ENCODE measurements around the gene KLC1. TPM values are rescaled to one million over a fixed set of nuclear protein-coding genes. Genes with fewer than 3 reads are reported as not detected.

KLC1 gene
- total RNA-seq, 1 experiment from 2014 or later = 121 TPM

DNA sequence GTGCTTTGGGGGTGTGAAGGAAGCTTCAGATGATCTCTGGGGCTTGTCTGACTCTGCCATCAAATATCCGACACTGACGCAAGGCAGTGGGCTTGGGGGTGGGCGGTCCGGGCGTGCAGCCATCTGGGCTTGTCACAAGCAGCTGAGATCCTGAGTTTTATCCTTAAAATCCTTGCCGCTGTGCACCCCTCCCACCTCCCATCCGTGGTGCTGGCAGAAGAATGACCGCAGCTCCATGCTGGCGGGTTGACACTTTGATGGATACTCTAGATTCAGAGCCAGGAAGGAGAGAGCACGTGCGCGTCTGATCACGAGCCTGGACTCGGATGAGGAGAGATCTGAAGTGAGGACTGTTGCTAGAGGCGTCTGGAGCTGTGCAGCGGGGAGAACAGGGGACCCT is 89.6 kb downstream of the KLC1 start:
- intact Hi-C loops (cut with micrococcal nuclease) = no loop called here
- no peaks in the 10 kb centered on the region for H4K20me1 ChIP-seq (ENCODE audit: insufficient read depth)
- no peak overlapping the region for H3K4me2 ChIP-seq (ENCODE audit: low read length)
- H2AFZ ChIP-seq (ENCODE audit: low read depth, low read length, poor library complexity, severe bottlenecking) = no peak overlapping the region
- no peak overlapping the region for H3K9ac ChIP-seq (ENCODE audit: low read length)
- no peak overlapping the region for H3K4me3 ChIP-seq (replicated peaks in 1 of 2; ENCODE audit: low read depth in 1 of 2, low read length in 2 of 2)
- ChIA-PET RAD21 (ENCODE audit: low non-redundant PET in 1 of 2, low total read pairs in 2 of 2, uncharacterized antibody in 2 of 2, unreplicated experiment in 2 of 2) (no interaction called here), POLR2A (no interaction called here), CTCF (no interaction called here)
- no peak for TF ChIP-seq EZH2 (IDR thresholded peaks at IDR 0.05)
- TF ChIP-seq, protein P1, sequence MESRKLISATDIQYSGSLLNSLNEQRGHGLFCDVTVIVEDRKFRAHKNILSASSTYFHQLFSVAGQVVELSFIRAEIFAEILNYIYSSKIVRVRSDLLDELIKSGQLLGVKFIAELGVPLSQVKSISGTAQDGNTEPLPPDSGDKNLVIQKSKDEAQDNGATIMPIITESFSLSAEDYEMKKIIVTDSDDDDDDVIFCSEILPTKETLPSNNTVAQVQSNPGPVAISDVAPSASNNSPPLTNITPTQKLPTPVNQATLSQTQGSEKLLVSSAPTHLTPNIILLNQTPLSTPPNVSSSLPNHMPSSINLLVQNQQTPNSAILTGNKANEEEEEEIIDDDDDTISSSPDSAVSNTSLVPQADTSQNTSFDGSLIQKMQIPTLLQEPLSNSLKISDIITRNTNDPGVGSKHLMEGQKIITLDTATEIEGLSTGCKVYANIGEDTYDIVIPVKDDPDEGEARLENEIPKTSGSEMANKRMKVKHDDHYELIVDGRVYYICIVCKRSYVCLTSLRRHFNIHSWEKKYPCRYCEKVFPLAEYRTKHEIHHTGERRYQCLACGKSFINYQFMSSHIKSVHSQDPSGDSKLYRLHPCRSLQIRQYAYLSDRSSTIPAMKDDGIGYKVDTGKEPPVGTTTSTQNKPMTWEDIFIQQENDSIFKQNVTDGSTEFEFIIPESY (IDR thresholded peaks at IDR 0.05; ENCODE audit: extremely low read depth, insufficient replicate concordance, low read length) = no peak
- no peak for TF ChIP-seq POLR2AphosphoS5 (IDR thresholded peaks at IDR 0.05; ENCODE audit: low read depth, low read length)
- no peak for TF ChIP-seq ZNF274 (IDR thresholded peaks at IDR 0.05; ENCODE audit: low read depth, low read length)
- TF ChIP-seq TCF7L2 (IDR thresholded peaks at IDR 0.05; ENCODE audit: borderline replicate concordance, extremely low read depth, insufficient read depth, insufficient read length) = no peak
- no peak for TF ChIP-seq ELF1 (IDR thresholded peaks at IDR 0.05; ENCODE audit: borderline replicate concordance, low read depth)
- TF ChIP-seq CBX3 (IDR thresholded peaks at IDR 0.05; ENCODE audit: low read depth) = no peak
- no peak for TF ChIP-seq SRF (IDR thresholded peaks at IDR 0.05; ENCODE audit: low read depth)
- no peak for TF ChIP-seq SP1 (IDR thresholded peaks at IDR 0.05; ENCODE audit: low read depth)
- no peak for TF ChIP-seq JUND (IDR thresholded peaks at IDR 0.05)
- TF ChIP-seq, protein P2, sequence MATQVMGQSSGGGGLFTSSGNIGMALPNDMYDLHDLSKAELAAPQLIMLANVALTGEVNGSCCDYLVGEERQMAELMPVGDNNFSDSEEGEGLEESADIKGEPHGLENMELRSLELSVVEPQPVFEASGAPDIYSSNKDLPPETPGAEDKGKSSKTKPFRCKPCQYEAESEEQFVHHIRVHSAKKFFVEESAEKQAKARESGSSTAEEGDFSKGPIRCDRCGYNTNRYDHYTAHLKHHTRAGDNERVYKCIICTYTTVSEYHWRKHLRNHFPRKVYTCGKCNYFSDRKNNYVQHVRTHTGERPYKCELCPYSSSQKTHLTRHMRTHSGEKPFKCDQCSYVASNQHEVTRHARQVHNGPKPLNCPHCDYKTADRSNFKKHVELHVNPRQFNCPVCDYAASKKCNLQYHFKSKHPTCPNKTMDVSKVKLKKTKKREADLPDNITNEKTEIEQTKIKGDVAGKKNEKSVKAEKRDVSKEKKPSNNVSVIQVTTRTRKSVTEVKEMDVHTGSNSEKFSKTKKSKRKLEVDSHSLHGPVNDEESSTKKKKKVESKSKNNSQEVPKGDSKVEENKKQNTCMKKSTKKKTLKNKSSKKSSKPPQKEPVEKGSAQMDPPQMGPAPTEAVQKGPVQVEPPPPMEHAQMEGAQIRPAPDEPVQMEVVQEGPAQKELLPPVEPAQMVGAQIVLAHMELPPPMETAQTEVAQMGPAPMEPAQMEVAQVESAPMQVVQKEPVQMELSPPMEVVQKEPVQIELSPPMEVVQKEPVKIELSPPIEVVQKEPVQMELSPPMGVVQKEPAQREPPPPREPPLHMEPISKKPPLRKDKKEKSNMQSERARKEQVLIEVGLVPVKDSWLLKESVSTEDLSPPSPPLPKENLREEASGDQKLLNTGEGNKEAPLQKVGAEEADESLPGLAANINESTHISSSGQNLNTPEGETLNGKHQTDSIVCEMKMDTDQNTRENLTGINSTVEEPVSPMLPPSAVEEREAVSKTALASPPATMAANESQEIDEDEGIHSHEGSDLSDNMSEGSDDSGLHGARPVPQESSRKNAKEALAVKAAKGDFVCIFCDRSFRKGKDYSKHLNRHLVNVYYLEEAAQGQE (IDR thresholded peaks at IDR 0.05; ENCODE audit: low read depth) = no peak
- TF ChIP-seq, protein P3, sequence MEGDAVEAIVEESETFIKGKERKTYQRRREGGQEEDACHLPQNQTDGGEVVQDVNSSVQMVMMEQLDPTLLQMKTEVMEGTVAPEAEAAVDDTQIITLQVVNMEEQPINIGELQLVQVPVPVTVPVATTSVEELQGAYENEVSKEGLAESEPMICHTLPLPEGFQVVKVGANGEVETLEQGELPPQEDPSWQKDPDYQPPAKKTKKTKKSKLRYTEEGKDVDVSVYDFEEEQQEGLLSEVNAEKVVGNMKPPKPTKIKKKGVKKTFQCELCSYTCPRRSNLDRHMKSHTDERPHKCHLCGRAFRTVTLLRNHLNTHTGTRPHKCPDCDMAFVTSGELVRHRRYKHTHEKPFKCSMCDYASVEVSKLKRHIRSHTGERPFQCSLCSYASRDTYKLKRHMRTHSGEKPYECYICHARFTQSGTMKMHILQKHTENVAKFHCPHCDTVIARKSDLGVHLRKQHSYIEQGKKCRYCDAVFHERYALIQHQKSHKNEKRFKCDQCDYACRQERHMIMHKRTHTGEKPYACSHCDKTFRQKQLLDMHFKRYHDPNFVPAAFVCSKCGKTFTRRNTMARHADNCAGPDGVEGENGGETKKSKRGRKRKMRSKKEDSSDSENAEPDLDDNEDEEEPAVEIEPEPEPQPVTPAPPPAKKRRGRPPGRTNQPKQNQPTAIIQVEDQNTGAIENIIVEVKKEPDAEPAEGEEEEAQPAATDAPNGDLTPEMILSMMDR (IDR thresholded peaks at IDR 0.05 in 2 of 3, conservative IDR thresholded peaks at IDR 0.05 in 1 of 3; ENCODE audit: borderline replicate concordance in 1 of 3, insufficient read depth in 1 of 3, low read depth in 2 of 3, low read length in 2 of 3) = no peak
- TF ChIP-seq, protein P4, sequence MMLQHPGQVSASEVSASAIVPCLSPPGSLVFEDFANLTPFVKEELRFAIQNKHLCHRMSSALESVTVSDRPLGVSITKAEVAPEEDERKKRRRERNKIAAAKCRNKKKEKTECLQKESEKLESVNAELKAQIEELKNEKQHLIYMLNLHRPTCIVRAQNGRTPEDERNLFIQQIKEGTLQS (IDR thresholded peaks at IDR 0.05) = no peak
- no peak for TF ChIP-seq YY1 (IDR thresholded peaks at IDR 0.05; ENCODE audit: extremely low read depth, insufficient replicate concordance, low read depth, low read length)
- no peak for TF ChIP-seq CEBPB (IDR thresholded peaks at IDR 0.05; ENCODE audit: low read depth)
- TF ChIP-seq EZH2phosphoT487 (IDR thresholded peaks at IDR 0.05; ENCODE audit: borderline replicate concordance) = no peak
- no peak for TF ChIP-seq ZFX (IDR thresholded peaks at IDR 0.05)
- no peaks in the 10 kb centered on the region for H3K9me2 ChIP-seq (ENCODE audit: insufficient read depth)
- peaks cover 81% of the 10 kb centered on the region for H3K79me2 ChIP-seq (ENCODE audit: insufficient read depth, low read length)
- H3K9me3 ChIP-seq (ENCODE audit: control insufficient read depth in 1 of 2, insufficient read depth in 1 of 2, low read depth in 1 of 2, low read length in 2 of 2) = no peaks in the 10 kb centered on the region
- no peak for ATAC-seq
- H3K36me3 ChIP-seq (ENCODE audit: control insufficient read depth in 1 of 2, insufficient read depth in 2 of 2, low read length in 2 of 2) = no peaks in the 10 kb centered on the region
- no TSS peak for BruUV-seq (replicated peaks)
- no peak overlapping the region for H3K27ac ChIP-seq (ENCODE audit: low read depth, low read length)
- H3K4me1 ChIP-seq (ENCODE audit: control insufficient read depth in 1 of 2, insufficient read depth in 2 of 2, low read length in 2 of 2) = peaks cover 29 to 52% of the 10 kb centered on the region in 2 experiments
- H3K27me3 ChIP-seq (ENCODE audit: insufficient read depth, low read length) = no peaks in the 10 kb centered on the region
- no peak for DNase-seq (ENCODE audit: low read depth, low spot score)

Measured in HCT116 (cell line).